Liver (tissue), 9 donors: ENCODE data around the gene ZNF664. TPM values are rescaled to one million over a fixed set of nuclear protein-coding genes. Genes with fewer than 3 reads are reported as not detected.

Experiments
- DNase-seq: peaks from one replicate; pipeline ENCODE4 v3.0.0-alpha.2; 2017; ENCODE audit warnings: low spot score
- H3K27ac ChIP-seq, 2 donors: one replicate each; pipeline ENCODE4 v1.7.0; 2013; ENCODE audit warnings: inconsistent platforms in 2 of 2, low read length in 2 of 2, control low read depth in 1 of 2, low read depth in 1 of 2, mild to moderate bottlenecking in 1 of 2
- H3K27me3 ChIP-seq, 4 donors: one replicate each; pipeline versions ENCODE4 v1.6.1 to v1.7.0; 2013; ENCODE audit warnings: low read length in 3 of 4, inconsistent platforms in 1 of 4, mild to moderate bottlenecking in 1 of 4, moderate library complexity in 1 of 4; ENCODE audit not compliant: control insufficient read depth in 4 of 4, insufficient read depth in 4 of 4
- H3K36me3 ChIP-seq, 4 donors: one replicate each; pipeline versions ENCODE4 v1.6.1 to v1.7.0; 2013; ENCODE audit warnings: low read length in 3 of 4, mild to moderate bottlenecking in 3 of 4, low read depth in 1 of 4, moderate library complexity in 1 of 4; ENCODE audit not compliant: control insufficient read depth in 4 of 4, insufficient read depth in 3 of 4
- H3K4me1 ChIP-seq, 4 donors: one replicate each; pipeline versions ENCODE4 v1.6.1 to v1.7.0; 2013; ENCODE audit warnings: low read length in 3 of 4, mild to moderate bottlenecking in 3 of 4, moderate library complexity in 1 of 4; ENCODE audit not compliant: control insufficient read depth in 4 of 4, insufficient read depth in 4 of 4
- H3K4me3 ChIP-seq, 3 donors: one replicate each; pipeline versions ENCODE4 v1.6.1 to v1.7.0; 2013; ENCODE audit warnings: low read length in 3 of 3, control low read depth in 1 of 3, low read depth in 1 of 3, mild to moderate bottlenecking in 1 of 3
- H3K9ac ChIP-seq, 2 donors: one replicate each; pipeline ENCODE4 v1.7.0; 2013; ENCODE audit warnings: low read length in 2 of 2, mild to moderate bottlenecking in 2 of 2, moderate library complexity in 2 of 2, control low read depth in 1 of 2, low read depth in 1 of 2
- H3K9me3 ChIP-seq, 4 donors: one replicate each; pipeline versions ENCODE4 v1.6.1 to v1.7.0; 2013; ENCODE audit warnings: low read length in 3 of 4; ENCODE audit not compliant: control insufficient read depth in 4 of 4
- CTCF ChIP-seq: fragments of 150-350 bp; IDR thresholded peaks from 2 replicates; pipeline ENCODE4 v1.5.1; 2017; ENCODE audit warnings: improper control_type of control experiment, low read depth, low read length; ENCODE audit not compliant: missing input control
- FOXA2 ChIP-seq: IDR thresholded peaks from 2 replicates; pipeline ENCODE4 v1.6.1; 2016; ENCODE audit warnings: antibody characterized with exemption
- GABPA ChIP-seq, 2 donors: IDR thresholded peaks in 1 of 2; conservative IDR thresholded peaks in 1 of 2; 2 replicates each; pipeline ENCODE4 v1.6.1; 2016; ENCODE audit warnings: antibody characterized with exemption in 2 of 2, mild to moderate bottlenecking in 1 of 2, moderate library complexity in 1 of 2
- HNF4A ChIP-seq, 2 donors: conservative IDR thresholded peaks; 2 replicates each; pipeline ENCODE4 v1.6.1; 2016; ENCODE audit warnings: antibody characterized with exemption in 2 of 2, mild to moderate bottlenecking in 2 of 2
- JUND ChIP-seq, 2 donors: IDR thresholded peaks; 2 replicates each; pipeline ENCODE4 v1.6.1; 2016; ENCODE audit warnings: antibody characterized with exemption in 2 of 2
- MAX ChIP-seq: IDR thresholded peaks from 2 replicates; pipeline ENCODE4 v1.6.1; 2016; ENCODE audit warnings: antibody characterized with exemption
- NR2F2 ChIP-seq: IDR thresholded peaks from 2 replicates; pipeline ENCODE4 v1.6.1; 2016; ENCODE audit warnings: antibody characterized with exemption
- REST ChIP-seq: IDR thresholded peaks from 2 replicates; pipeline ENCODE4 v1.6.1; 2016; ENCODE audit warnings: antibody characterized with exemption, mild to moderate bottlenecking
- SP1 ChIP-seq: IDR thresholded peaks from 2 replicates; pipeline ENCODE4 v1.6.1; 2018; ENCODE audit warnings: antibody characterized with exemption, mild to moderate bottlenecking
- TAF1 ChIP-seq: conservative IDR thresholded peaks from 2 replicates; pipeline ENCODE4 v1.6.1; 2016; ENCODE audit warnings: antibody characterized with exemption, mild to moderate bottlenecking
- YY1 ChIP-seq: IDR thresholded peaks from 2 replicates; pipeline ENCODE4 v1.6.1; 2016; ENCODE audit warnings: antibody characterized with exemption, mild to moderate bottlenecking
- ZBTB33 ChIP-seq: IDR thresholded peaks from 2 replicates; pipeline ENCODE4 v1.6.1; 2016; ENCODE audit warnings: antibody characterized with exemption
- WGBS: extraction: QIAGEN DNeasy Blood & Tissue Kit; methylation state at CpG from one replicate; pipeline ENCODE4 v1.1.7; 2013; 5-methylcytosine and 5-hydroxymethylcytosine counted together
- polyA plus RNA-seq, 2 donors: library from polyadenylated mRNA; stranded (reverse) in 1 of 2; unstranded in 1 of 2; fragments of 200-250 nt in 1 of 2; fragments of >200 nt in 1 of 2; fragmentation: Nextera tagmentation in 1 of 2; extraction: Ambion mirVana in 1 of 2; gene quantifications; one replicate each; pipeline versions ENCODE4 v1.2.1 to v1.2.3, GENCODE V29; 2013 to 2015
- total RNA-seq, 2 donors: library from RNA; depleted of rRNA; stranded (reverse); fragments of >200 nt; gene quantifications; one replicate each; pipeline ENCODE4 v1.2.3, GENCODE V29; 2014
- donor health status: healthy.
- donor health status: healthy.
- donor health status: healthy.
- donor health status: healthy.
- donor health status: healthy.

The ZNF664 gene
- total and polyA plus RNA-seq, 4 donors = 7.2 to 40.3 (median 29.6) TPM

GRCh38 chr12:123938679-123939480 lies 34.1 kb upstream of the ZNF664 start:
- no peak for TF ChIP-seq YY1
- peak; percentile 9 for TF ChIP-seq CTCF
- no peak for TF ChIP-seq SP1
- TF ChIP-seq JUND (IDR thresholded peaks at IDR 0.05) = no peak
- no peak for TF ChIP-seq GABPA (IDR thresholded peaks at IDR 0.05 in 1 of 2, conservative IDR thresholded peaks at IDR 0.05 in 1 of 2)
- TF ChIP-seq MAX = no peak
- no peak for TF ChIP-seq NR2F2
- TF ChIP-seq ZBTB33 = no peak
- Histone ChIP-seq H3K27ac (no peak overlapping the region), H3K9ac (no peak overlapping the region), H3K4me3 (no peak overlapping the region), H3K36me3 (peaks cover 5 to 17% (median 10%) of the 10 kb centered on the region in 4 donors), H3K9me3 (peaks cover 0 to 3% (median 0%) of the 10 kb centered on the region in 4 donors), H3K4me1 (peaks cover 0 to 1% (median 0%) of the 10 kb centered on the region in 4 donors), H3K27me3 (no peaks in the 10 kb centered on the region)
- WGBS = 92% methylated on average over 16 of the region's 16 CpGs
- DNase-seq = no peak

- Histone ChIP-seq H3K4me3 (no peak overlapping the region), H3K27me3 (no peaks in the 10 kb centered on the region), H3K27ac (no peak overlapping the region), H3K9ac (no peak overlapping the region), H3K36me3 (peaks cover 8 to 19% (median 11%) of the 10 kb centered on the region in 4 donors), H3K4me1 (peaks cover 0 to 1% (median 0%) of the 10 kb centered on the region in 4 donors), H3K9me3 (peaks cover 0 to 3% (median 0%) of the 10 kb centered on the region in 4 donors)
- TF ChIP-seq REST (no peak), HNF4A (conservative IDR thresholded peaks at IDR 0.05) (no peak), TAF1 (no peak), FOXA2 (no peak)
- 95% methylated on average over 16 of the region's 16 CpGs for WGBS
- DNase-seq = no peak
Measured at GRCh38 chr12:123939716-123940626, 33.0 kb upstream of the ZNF664 start.
